Ovary (tissue), 3 donors: ENCODE measurements around the gene TRIB2.

Experiments used
- CTCF ChIP-seq, 3 donors: fragments of 450-650 bp in 2 of 3; fragments of 200-600 bp in 1 of 3; IDR thresholded peaks; one replicate each; pipeline versions ENCODE4 v1.5.1 to v1.8.0; 2016 to 2022; ENCODE audit warnings: antibody characterized with exemption in 3 of 3, mild to moderate bottlenecking in 1 of 3
- POLR2A ChIP-seq: fragments of 450-650 bp; IDR thresholded peaks from one replicate; pipeline ENCODE4 v1.6.1; 2017; ENCODE audit warnings: antibody characterized with exemption, mild to moderate bottlenecking, moderate library complexity
- donor health status: DM: no; HTN: no; CAD: no.

DNA sequence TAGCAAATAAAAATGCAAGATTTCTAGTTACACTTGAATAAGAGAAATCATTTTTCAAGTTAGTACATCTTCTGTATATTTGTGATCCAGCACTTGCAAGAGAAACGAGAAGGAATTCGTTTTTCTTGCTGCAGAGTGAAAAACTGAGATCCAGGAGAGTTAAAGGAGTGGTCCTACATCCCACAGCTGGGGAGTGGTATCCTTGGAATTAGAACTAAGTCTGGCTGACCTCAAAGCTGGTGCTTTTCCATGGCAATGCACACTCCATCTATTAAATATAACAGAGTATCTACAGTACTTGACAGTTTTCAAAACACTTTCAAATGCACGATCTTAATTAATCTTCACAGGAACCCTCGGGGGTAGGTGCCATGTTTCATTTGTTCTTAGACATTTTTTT, 46.8 kb downstream of the TRIB2 start:
- no peak for TF ChIP-seq CTCF (IDR thresholded peaks at IDR 0.05)
- TF ChIP-seq POLR2A = no peak
